Measurements from ENCODE around the gene STAP2. TPM values are rescaled to one million over a fixed set of nuclear protein-coding genes. Genes with fewer than 3 reads are reported as not detected.

Gene STAP2
- total RNA-seq, 1 donor: 9.9 TPM

DNA sequence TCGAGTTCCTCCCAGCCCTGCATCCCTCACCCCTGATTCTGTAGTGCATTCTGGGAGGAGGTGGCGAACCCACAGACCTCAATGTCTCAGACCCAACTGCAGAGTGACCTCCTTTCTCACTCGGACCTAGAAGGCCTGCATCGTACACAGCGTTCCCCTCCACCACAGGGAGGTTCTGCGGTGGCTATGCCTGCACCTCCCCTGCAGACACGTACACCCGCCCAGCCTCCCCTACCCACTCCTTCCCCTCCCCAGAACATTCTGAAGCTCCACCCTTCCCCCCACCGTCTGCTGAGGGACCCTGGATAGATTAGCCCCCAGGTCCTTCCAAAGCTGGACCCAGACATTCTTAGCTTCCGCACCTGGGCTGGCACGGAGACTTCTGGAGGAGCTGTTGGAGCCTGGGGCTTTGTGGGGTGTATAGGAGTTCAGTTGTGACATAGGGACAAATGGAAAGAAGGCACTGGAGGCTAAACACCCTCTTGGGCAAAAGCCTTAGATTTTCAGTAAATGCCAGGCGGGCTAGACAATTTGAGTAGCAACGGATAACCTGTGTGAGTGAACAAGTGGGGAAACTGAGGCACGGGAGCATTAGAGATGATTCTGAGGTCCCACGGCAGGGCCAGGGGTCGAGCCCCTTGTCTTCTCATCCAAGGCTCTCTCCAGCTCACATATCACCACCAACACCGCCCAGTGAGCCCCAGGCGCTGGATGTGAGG, 34.6 kb downstream of the STAP2 start:
- TF ChIP-seq, protein P1, sequence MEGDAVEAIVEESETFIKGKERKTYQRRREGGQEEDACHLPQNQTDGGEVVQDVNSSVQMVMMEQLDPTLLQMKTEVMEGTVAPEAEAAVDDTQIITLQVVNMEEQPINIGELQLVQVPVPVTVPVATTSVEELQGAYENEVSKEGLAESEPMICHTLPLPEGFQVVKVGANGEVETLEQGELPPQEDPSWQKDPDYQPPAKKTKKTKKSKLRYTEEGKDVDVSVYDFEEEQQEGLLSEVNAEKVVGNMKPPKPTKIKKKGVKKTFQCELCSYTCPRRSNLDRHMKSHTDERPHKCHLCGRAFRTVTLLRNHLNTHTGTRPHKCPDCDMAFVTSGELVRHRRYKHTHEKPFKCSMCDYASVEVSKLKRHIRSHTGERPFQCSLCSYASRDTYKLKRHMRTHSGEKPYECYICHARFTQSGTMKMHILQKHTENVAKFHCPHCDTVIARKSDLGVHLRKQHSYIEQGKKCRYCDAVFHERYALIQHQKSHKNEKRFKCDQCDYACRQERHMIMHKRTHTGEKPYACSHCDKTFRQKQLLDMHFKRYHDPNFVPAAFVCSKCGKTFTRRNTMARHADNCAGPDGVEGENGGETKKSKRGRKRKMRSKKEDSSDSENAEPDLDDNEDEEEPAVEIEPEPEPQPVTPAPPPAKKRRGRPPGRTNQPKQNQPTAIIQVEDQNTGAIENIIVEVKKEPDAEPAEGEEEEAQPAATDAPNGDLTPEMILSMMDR (IDR thresholded peaks at IDR 0.05; ENCODE audit: insufficient read depth, low read depth, low read length): no peak
- no peak overlapping the region for H3K4me3 ChIP-seq (ENCODE audit: low read depth, low read length)
- no peak for DNase-seq (ENCODE audit: low read depth)

DNA sequence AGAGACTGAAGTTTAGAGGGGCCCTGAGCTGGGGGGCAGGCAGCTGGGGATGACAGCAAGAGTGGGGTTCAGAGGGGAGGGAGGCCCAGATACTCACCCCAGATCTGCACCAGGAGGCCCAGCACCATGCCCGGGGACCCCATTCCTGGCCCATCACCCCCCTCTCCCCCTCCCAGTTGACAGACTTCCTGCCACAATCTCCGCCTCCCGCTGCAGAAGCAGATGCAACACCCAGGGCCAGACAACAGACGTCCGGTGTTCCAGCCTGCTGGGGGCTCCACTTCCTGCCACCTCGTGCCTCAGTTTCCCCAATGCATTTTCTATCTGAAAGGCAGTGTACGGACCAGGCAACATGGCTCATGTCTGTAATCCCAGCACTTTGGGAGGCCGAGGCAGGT, 36.4 kb downstream of the STAP2 start, which contains the start of gene TMIGD2:
Gene TMIGD2, minus strand, starts transcription at position 147 of the 398 bp plus-strand sequence. Its CDS starts 4 bp downstream, at position 143.
- no peak within 1 kb of the TSS for H3K4me3 ChIP-seq (ENCODE audit: low read depth, low read length)
- TF ChIP-seq, protein P1 (IDR thresholded peaks at IDR 0.05; ENCODE audit: insufficient read depth, low read depth, low read length): no peak

DNA sequence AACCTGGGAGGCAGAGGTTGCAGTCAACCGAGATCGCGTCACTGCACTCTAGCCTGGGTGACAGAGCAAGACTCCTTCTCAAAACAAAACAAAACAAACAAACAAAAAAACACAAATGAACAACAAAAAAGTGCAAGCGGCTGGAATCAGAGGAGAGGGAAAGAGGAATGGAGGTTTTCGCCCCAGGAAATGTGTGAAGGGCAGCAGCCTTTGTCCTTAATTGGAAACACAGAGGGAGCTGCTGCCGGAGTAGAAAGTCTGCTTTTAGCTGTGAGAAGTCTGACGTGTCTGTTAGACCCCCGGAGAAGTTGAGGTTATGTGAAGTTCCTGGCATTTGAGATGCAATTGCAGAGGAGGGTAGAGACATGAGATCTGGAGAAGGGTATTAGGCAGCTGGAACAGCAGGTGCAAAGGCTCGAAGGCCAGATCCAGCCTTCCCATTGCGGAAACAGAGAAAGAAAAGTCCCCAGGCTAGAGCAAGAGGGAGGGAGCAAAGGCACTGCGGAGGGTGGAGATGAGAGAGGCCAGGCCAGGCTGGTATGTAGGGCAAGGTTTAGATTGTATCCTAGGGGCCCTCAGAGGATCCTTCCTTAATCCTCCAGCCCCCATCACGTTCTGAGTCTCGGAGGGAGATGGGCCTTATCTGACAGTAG, 36.9 kb downstream of the STAP2 start:
- DNase-seq (ENCODE audit: low read depth): no peak
- H3K4me3 ChIP-seq (ENCODE audit: low read depth, low read length): no peak overlapping the region

More for the DNA sequence above, 36.4 kb downstream of the STAP2 start, which contains the start of gene TMIGD2:
- DNase-seq (ENCODE audit: low read depth): no peak

DNA sequence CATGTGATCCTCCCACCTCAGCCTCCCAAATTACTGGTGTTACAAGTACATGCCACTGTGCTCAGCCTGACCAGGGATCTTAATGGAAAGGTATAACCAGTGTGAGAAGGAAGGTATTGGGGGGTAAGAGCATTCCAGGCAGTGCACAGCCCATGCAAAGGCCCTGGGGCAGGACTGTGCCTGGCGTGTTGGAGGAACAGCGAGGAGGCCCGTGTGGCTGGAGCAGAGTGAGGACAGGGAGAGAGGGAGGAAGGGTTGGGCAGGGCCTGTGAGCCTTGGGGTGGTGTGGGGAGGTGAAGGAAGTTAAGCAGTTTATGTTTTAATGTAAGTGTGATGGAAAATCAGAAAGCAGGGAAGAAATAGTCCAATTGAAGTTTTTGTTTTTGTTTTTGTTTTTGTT, 38.0 kb downstream of the STAP2 start:
- no peak for DNase-seq (ENCODE audit: low read depth)
- no peak overlapping the region for H3K4me3 ChIP-seq (ENCODE audit: low read depth, low read length)
- TF ChIP-seq, protein P1 (IDR thresholded peaks at IDR 0.05; ENCODE audit: insufficient read depth, low read depth, low read length): no peak

More for the DNA sequence above, 36.9 kb downstream of the STAP2 start:
- TF ChIP-seq, protein P1 (IDR thresholded peaks at IDR 0.05; ENCODE audit: insufficient read depth, low read depth, low read length): no peak

DNA sequence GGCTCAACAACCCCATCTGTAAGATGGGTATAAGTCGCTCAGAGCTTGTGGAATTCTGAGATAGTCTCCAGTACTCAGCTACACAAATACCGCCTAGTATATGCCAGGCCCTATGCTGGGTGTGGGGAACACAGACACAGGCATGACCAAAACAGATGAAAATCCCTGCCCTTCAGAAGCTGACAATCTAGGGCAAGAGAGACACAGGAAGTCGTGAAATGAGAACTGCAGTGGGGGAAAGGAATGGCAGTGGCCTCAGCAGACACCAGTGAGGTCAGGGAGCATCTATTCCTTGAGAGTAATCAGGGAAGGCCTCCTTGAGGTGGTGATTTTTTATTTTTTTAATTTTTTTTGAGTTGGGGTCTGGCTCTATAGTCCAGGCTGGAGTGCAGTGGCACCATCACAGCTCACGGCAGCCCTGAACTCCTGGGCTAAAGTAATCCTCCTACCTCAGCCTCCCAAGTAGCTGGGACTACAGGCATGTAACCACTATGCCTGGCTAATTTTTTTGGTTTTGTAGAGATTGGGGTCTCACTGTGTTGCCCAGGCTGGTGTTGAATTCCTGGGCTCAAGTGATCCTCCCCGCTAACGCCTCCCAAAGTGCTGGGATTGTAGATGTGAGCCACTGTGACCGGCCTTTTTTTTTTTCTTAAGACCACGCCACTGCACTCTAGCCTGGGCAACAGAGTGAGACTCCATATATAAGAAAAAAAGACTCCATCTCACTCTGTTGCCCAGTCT, 39.6 kb downstream of the STAP2 start:
- no peak for DNase-seq (ENCODE audit: low read depth)
- TF ChIP-seq, protein P1 (IDR thresholded peaks at IDR 0.05; ENCODE audit: insufficient read depth, low read depth, low read length): no peak
- no peak overlapping the region for H3K4me3 ChIP-seq (ENCODE audit: low read depth, low read length)

DNA sequence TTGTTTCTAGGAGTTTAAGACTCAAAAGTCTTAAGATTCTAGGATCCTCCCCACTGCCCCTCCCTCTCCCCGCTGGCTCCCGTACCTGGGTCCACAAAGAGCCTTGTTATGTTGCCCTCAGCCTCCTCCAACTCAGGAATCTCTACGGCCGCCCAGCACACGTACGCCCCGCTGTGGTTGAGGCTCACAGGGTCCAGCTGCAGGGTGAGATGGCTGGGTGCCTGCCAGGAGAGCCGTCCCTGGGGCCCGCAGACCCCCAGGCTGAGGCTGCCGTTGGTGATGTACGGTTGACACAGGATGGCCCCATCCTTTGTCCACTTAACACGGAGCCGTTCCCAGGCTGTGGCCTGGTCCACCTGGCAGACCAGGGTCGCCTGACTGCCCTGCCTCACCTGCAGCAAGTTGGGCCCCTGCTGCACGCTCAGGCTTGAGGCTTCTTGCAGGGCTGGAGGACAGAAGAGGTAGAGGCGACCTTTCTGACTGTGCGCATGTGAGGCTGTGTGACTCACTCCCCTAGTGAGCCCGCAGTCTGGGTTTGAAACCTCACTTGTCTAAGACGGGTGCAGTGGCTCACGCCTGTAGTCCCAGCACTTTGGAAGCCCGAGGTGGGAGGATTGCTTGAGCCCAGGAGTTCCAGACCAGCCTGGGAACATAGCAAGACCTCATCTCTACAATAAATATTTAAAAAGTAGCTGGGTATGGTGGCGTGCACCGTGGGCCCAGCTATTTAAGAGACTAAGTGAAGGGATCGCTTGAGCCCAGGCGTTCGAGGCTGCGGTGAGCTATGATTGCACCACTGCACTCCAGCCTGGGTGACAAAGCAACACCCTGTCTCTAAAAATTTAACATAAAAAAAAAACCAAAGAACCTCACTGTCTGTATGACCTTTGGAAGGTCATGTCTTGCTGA, 40.5 kb downstream of the STAP2 start:
- no peak for DNase-seq (ENCODE audit: low read depth)
- H3K4me3 ChIP-seq (ENCODE audit: low read depth, low read length): no peak overlapping the region
- TF ChIP-seq, protein P1 (IDR thresholded peaks at IDR 0.05; ENCODE audit: insufficient read depth, low read depth, low read length): no peak
